GM12878 (cell line): ENCODE measurements around the gene GSTM5. TPM values are rescaled to one million over a fixed set of nuclear protein-coding genes. Genes with fewer than 3 reads are reported as not detected.

Experiments used
- ATAC-seq: fragments of 200-7000 bp; cut with Tn5 transposase; 3 replicates; pipeline ENCODE4 v1.9.1; 2020; ENCODE audit warnings: mild to moderate bottlenecking, moderate library complexity
- BruUV-seq: library from RNA; stranded (reverse); fragments of 400-500 nt; replicated peaks from 2 replicates; lab custom pipeline; 2021; lab: Mats Ljungman, UMichigan
- CTCF ChIA-PET: fragments of 300-600 bp; sonication (Branson Sonifier 250); formaldehyde crosslinking; extraction: SDS; loops from one replicate; lab custom pipeline; 2021; ENCODE audit warnings: inconsistent platforms; lab: Yijun Ruan, JAX
- POLR2A ChIA-PET: fragments of 350-600 bp; formaldehyde crosslinking; extraction: SDS; loops from one replicate; lab custom pipeline; 2021; ENCODE audit warnings: inconsistent platforms; lab: Charles Lee
- RAD21 ChIA-PET: fragments of 300-600 bp; sonication (Branson Sonifier 250); formaldehyde crosslinking; loops from one replicate; lab custom pipeline; 2023; ENCODE audit warnings: antibody characterized with exemption; ENCODE audit not compliant: unreplicated experiment; lab: Charles Lee
- SMC1A ChIA-PET: fragments of 300-600 bp; sonication (Branson Sonifier 250); formaldehyde crosslinking; loops from one replicate; lab custom pipeline; 2023; ENCODE audit not compliant: unreplicated experiment, uncharacterized antibody; lab: Charles Lee
- DNase-seq: peaks from one replicate; pipeline ENCODE4 v3.0.0-alpha.2; 2011; ENCODE audit warnings: low read depth, low spot score
- FAIRE-seq: peaks from 3 replicates; lab custom pipeline; 2011; peaks lifted over from hg19 to GRCh38; lab: Jason Lieb, UNC
- H2AFZ ChIP-seq: 2 replicates; pipeline ENCODE4 v1.6.0; 2011; ENCODE audit warnings: low read depth, low read length, control low read depth; ENCODE audit not compliant: control insufficient read depth
- H3K27ac ChIP-seq: 2 replicates; pipeline ENCODE4 v1.5.1; 2011; ENCODE audit warnings: control low read depth; ENCODE audit not compliant: control insufficient read depth, insufficient read depth
- H3K27me3 ChIP-seq, 2 experiments: replicated peaks in 1 of 2; 2 replicates each; pipeline versions ENCODE4 v1.6.0 to v1.6.1; 2011; ENCODE audit warnings: low read length in 1 of 2; ENCODE audit not compliant: control insufficient read depth in 2 of 2, insufficient read depth in 2 of 2
- H3K36me3 ChIP-seq, 2 experiments: 2 replicates each; pipeline ENCODE4 v1.5.1; 2011; ENCODE audit warnings: low read length in 1 of 2; ENCODE audit not compliant: control insufficient read depth in 2 of 2, insufficient read depth in 2 of 2
- H3K4me1 ChIP-seq: 2 replicates; pipeline ENCODE4 v1.6.1; 2011; ENCODE audit warnings: mild to moderate bottlenecking, low read length, moderate library complexity, mixed read lengths; ENCODE audit not compliant: control insufficient read depth, insufficient read depth
- H3K4me2 ChIP-seq: 2 replicates; pipeline ENCODE4 v1.6.0; 2011; ENCODE audit warnings: control low read depth; ENCODE audit not compliant: control insufficient read depth, insufficient read depth
- H3K4me3 ChIP-seq: fragments of 200-600 bp; sonication (generic); 2 replicates; pipeline ENCODE4 v1.5.1; 2016
- H3K79me2 ChIP-seq: 2 replicates; pipeline ENCODE4 v1.6.0; 2011; ENCODE audit warnings: low read length; ENCODE audit not compliant: control insufficient read depth, insufficient read depth
- H3K9ac ChIP-seq: 2 replicates; pipeline ENCODE4 v1.8.0; 2011; ENCODE audit warnings: low read length, control low read depth, mixed read lengths; ENCODE audit not compliant: control insufficient read depth, insufficient read depth
- H3K9me3 ChIP-seq: replicated peaks from 3 replicates; pipeline ENCODE4 v1.5.1; 2011; ENCODE audit warnings: mild to moderate bottlenecking, low read length; ENCODE audit not compliant: control insufficient read depth, insufficient read depth
- H4K20me1 ChIP-seq: 2 replicates; pipeline ENCODE4 v1.6.0; 2011; ENCODE audit not compliant: control insufficient read depth, insufficient read depth
- CREM ChIP-seq: IDR thresholded peaks from 2 replicates; pipeline ENCODE4 v1.6.1; 2014; ENCODE audit warnings: antibody characterized with exemption, low read depth
- FOXM1 ChIP-seq: IDR thresholded peaks from 2 replicates; pipeline ENCODE4 v1.6.1; 2012; ENCODE audit warnings: low read depth, mild to moderate bottlenecking, inconsistent platforms, low read length, moderate library complexity
- GATAD2B ChIP-seq: fragments of 450-650 bp; conservative IDR thresholded peaks from 2 replicates; pipeline ENCODE4 v1.6.1; 2017; ENCODE audit warnings: low read depth, mild to moderate bottlenecking, moderate library complexity
- KDM1A ChIP-seq: fragments of 200-600 bp; sonication (generic); IDR thresholded peaks from 2 replicates; pipeline ENCODE4 v1.6.1; 2016; ENCODE audit warnings: borderline replicate concordance
- NFYB ChIP-seq: IDR thresholded peaks from 2 replicates; pipeline ENCODE4 v1.6.1; 2011; ENCODE audit warnings: low read depth, mild to moderate bottlenecking, low read length, improper control_type of control experiment, moderate library complexity; ENCODE audit not compliant: insufficient read depth
- WGBS: methylation state at CpG from one replicate; pipeline ENCODE4 v1.1.6; 2016; ENCODE audit warnings: low lambda C conversion rate; ENCODE audit not compliant: insufficient replicate concordance, insufficient coverage; ENCODE audit errors: missing lambda C conversion rate; 5-methylcytosine and 5-hydroxymethylcytosine counted together
- in situ Hi-C: fragments of 300-500 bp; cut with MboI; formaldehyde crosslinking; loops from 9 replicates; pipeline ENCODE4 v1.14.3; 2018; ENCODE audit warnings: mixed read lengths
- intact Hi-C: fragments of 100-400 bp; cut with micrococcal nuclease; formaldehyde crosslinking; loops from one replicate; pipeline ENCODE4 v1.14.2; 2022; ENCODE audit not compliant: unreplicated experiment
- polyA plus RNA-seq, 11 experiments: library from polyadenylated mRNA; depleted of rRNA in 4 of 11; unstranded in 6 of 11; stranded (reverse) in 5 of 11; fragments of >200 nt; fragmentation: Nextera tagmentation in 4 of 11; fragmentation: Illumina TruSeq in 1 of 11; extraction: Ambion mirVana in 4 of 11; extraction: Trizol in 1 of 11; gene quantifications; 1 replicate in 1 of 11; 2 replicates in 10 of 11; pipeline versions ENCODE4 v1.2.1 to v1.2.3, GENCODE V29; 2011 to 2016; ENCODE audit warnings: inconsistent platforms in 2 of 11, missing spikeins in 2 of 11, low read depth in 1 of 11
- total RNA-seq, 4 experiments: library from RNA; depleted of rRNA in 3 of 4; stranded (reverse); fragments of >200 nt in 3 of 4; fragmentation: Illumina TruSeq in 1 of 4; extraction: Trizol in 1 of 4; gene quantifications; 2 replicates each; pipeline versions ENCODE4 v1.2.1 to v1.2.3, GENCODE V29; 2013 to 2021

Gene GSTM5
- total and polyA plus RNA-seq, 10 of the 15 experiments (the other 5 are each of a cell fraction or from before 2014, with no cell fraction given) = 0.10 to 0.37 (median 0.26) TPM; not detected in 1

DNA sequence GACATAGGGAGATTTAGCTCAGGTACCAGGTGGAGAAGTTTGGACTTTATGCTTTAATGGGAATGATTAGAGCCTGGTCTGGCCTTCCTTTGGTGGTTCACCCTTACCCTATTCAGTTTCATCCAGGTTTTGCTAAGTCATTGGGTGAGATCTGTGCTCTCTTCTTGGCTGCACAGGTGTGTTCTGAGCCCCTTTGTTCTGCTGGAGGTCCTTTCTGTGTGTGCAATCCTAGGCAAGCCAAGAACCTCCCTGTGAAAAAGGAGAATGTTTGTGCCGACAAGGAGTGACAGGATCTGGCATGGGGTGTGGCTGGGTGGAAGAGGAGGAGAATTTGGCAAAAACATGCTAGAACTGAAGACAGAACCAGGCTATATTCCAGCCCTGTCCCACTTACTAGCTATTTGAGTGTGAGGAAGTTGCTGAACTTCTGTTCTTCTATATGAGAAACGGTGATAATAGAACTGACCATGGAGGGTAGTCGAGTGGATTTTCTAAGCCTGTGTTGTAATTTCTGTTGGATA lies 4.6 kb downstream of the GSTM5 start (continued):
- no peak for TF ChIP-seq CREM
- TF ChIP-seq FOXM1 = no peak
- no peak for TF ChIP-seq NFYB

DNA sequence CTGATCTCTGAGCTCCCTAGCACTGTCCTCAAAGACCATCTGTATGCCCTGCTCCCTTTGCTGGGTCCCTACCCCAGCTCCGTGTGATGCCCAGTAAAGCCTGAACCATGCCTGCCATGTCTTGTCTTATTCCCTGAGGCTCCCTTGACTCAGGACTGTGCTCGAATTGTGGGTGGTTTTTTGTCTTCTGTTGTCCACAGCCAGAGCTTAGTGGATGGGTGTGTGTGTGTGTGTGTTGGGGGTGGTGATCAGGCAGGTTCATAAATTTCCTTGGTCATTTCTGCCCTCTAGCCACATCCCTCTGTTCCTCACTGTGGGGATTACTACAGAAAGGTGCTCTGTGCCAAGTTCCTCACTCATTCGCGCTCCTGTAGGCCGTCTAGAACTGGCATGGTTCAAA lies 5.7 kb downstream of the GSTM5 start:
- Histone ChIP-seq H3K4me3 (no peak overlapping the region), H2AFZ (no peak overlapping the region), H3K9me3 (no peaks in the 10 kb centered on the region; the same call in 2 of the 3 replicates), H3K79me2 (no peaks in the 10 kb centered on the region), H3K36me3 (no peaks in the 10 kb centered on the region), H4K20me1 (no peaks in the 10 kb centered on the region), H3K27ac (no peak overlapping the region), H3K4me1 (peaks cover 11% of the 10 kb centered on the region), H3K4me2 (no peak overlapping the region), H3K27me3 (no peaks in the 10 kb centered on the region), H3K9ac (no peak overlapping the region)
- BruUV-seq = no TSS peak
- intact Hi-C loops = no loop called here
- POLR2A ChIA-PET = no interaction called here
- TF ChIP-seq FOXM1 (no peak), GATAD2B (no peak)
- 78% methylated on average over 5 of the region's 5 CpGs for WGBS
- in situ Hi-C loops = no loop called here
- no peak for ATAC-seq
- RAD21 ChIA-PET = interaction anchor here (0.7 to 2.0 kb wide), 3 partner anchors 57 to 267 kb away, joined by 3 to 6 read pairs (median 4); partner anchors contain the start of gene AHCYL1
- SMC1A ChIA-PET = no interaction called here
- CTCF ChIA-PET = interaction anchor here (0.7 to 2.4 kb wide), 5 partner anchors 55 to 266 kb away, joined by 3 to 11 read pairs (median 4); partner anchors contain the start of gene AHCYL1
- no peak for DNase-seq
- FAIRE-seq = no peak

DNA sequence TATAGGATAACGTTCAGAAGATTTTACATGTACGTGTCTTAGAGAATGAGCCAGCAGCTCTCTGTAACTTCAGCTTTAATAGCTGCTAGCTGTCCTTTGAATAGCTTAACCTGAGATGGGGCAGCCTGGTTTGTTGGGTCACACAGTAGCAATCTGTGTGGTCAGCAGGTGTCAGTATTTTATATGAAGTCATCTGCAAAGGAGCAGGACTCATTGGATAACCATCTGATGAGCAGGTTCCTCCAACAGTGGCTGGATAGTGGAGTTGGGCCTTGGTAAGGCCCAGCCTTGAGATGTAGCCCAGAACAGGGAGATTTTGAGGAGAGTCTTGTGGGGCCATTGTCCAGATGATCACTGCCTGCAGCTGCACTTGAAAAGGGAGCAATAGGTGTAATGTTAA lies 6.4 kb downstream of the GSTM5 start:
- DNase-seq (no peak), FAIRE-seq (no peak), ATAC-seq (peak; percentile 28; the same call in 2 of the 3 replicates)
- BruUV-seq = no TSS peak
- Histone ChIP-seq H3K9ac (no peak overlapping the region), H3K79me2 (no peaks in the 10 kb centered on the region), H3K4me2 (no peak overlapping the region), H3K27ac (no peak overlapping the region), H3K4me3 (no peak overlapping the region), H3K36me3 (no peaks in the 10 kb centered on the region), H4K20me1 (no peaks in the 10 kb centered on the region), H3K4me1 (peaks cover 11% of the 10 kb centered on the region), H3K27me3 (no peaks in the 10 kb centered on the region), H3K9me3 (no peaks in the 10 kb centered on the region; the same call in 2 of the 3 replicates), H2AFZ (no peak overlapping the region)
- in situ Hi-C loops = no loop called here
- RAD21 ChIA-PET = interaction anchor here (0.9 kb wide), 1 partner anchor 266 kb away, joined by 4 read pairs; the partner anchor contains the start of gene AHCYL1
- POLR2A ChIA-PET = no interaction called here
- SMC1A ChIA-PET = no interaction called here
- WGBS = 50% methylated on average over 2 of the region's 2 CpGs
- no peak for TF ChIP-seq KDM1A
- intact Hi-C loops = no loop called here
- CTCF ChIA-PET = interaction anchor here (1.0 to 2.4 kb wide), 3 partner anchors 54 to 266 kb away, joined by 4 to 11 read pairs (median 5); partner anchors contain the start of gene AHCYL1
